K562 (cell line): Measurements from ENCODE around the gene RBPMS2. TPM values are rescaled to one million over a fixed set of nuclear protein-coding genes. Genes with fewer than 3 reads are reported as not detected.

ENCODE experiments used
- ARID1B ChIP-seq: fragments of 450-650 bp; IDR thresholded peaks from 2 replicates; pipeline ENCODE4 v1.6.1; 2016; ENCODE audit warnings: antibody characterized with exemption, mild to moderate bottlenecking, inconsistent platforms
- BMI1 ChIP-seq: fragments of 150-350 bp; IDR thresholded peaks from 2 replicates; pipeline ENCODE4 v1.6.1; 2014; ENCODE audit warnings: low read length
- CTBP1 ChIP-seq: fragments of 450-650 bp; IDR thresholded peaks from 2 replicates; pipeline ENCODE4 v1.6.1; 2016; ENCODE audit warnings: borderline replicate concordance
- FOSL1 ChIP-seq: fragments of 200-800 bp; sonication (Bioruptor generic); conservative IDR thresholded peaks from 2 replicates; pipeline ENCODE4 v1.6.1; 2016; ENCODE audit warnings: missing genetic modification characterization, missing compliant biosample characterization
- HEY1 ChIP-seq: fragments of 250-450 bp; sonication (Bioruptor Pico); IDR thresholded peaks from 2 replicates; pipeline ENCODE4 v1.5.0; 2020; ENCODE audit warnings: mild to moderate bottlenecking, moderate library complexity, borderline replicate concordance
- JUN ChIP-seq, 2 experiments: sonication (generic) in 1 of 2; formaldehyde crosslinking in 1 of 2; IDR thresholded peaks; 2 replicates each; pipeline versions ENCODE4 v1.6.1 to v1.8.0; 2012 to 2022; ENCODE audit warnings: borderline replicate concordance in 2 of 2, mild to moderate bottlenecking in 2 of 2, improper control_type of control experiment in 1 of 2, low read depth in 1 of 2, low read length in 1 of 2, missing genetic modification reagents in 1 of 2
- JUND ChIP-seq, 2 experiments: IDR thresholded peaks; 2 replicates in 1 of 2; 3 replicates in 1 of 2; pipeline ENCODE4 v1.6.1; 2011; ENCODE audit warnings: borderline replicate concordance in 2 of 2, low read depth in 2 of 2, low read length in 2 of 2, improper control_type of control experiment in 1 of 2, missing biosample characterization in 1 of 2, missing genetic modification characterization in 1 of 2, missing genetic modification reagents in 1 of 2
- L3MBTL2 ChIP-seq: fragments of 450-650 bp; IDR thresholded peaks from 2 replicates; pipeline ENCODE4 v1.6.1; 2016; ENCODE audit warnings: mild to moderate bottlenecking, moderate library complexity
- MTA3 ChIP-seq: fragments of 450-650 bp; formaldehyde crosslinking; IDR thresholded peaks from 2 replicates; pipeline ENCODE4 v1.6.1; 2017; ENCODE audit warnings: mild to moderate bottlenecking, borderline replicate concordance
- NCOA4 ChIP-seq: fragments of 450-650 bp; IDR thresholded peaks from 2 replicates; pipeline ENCODE4 v1.6.1; 2018; ENCODE audit warnings: mild to moderate bottlenecking; ENCODE audit not compliant: partially characterized antibody
- PHB ChIP-seq: fragments of 250-450 bp; sonication (Bioruptor Pico); IDR thresholded peaks from 2 replicates; pipeline ENCODE4 v1.5.0; 2021
- RFX1 ChIP-seq: fragments of 450-650 bp; IDR thresholded peaks from 2 replicates; pipeline ENCODE4 v1.6.1; 2016; ENCODE audit warnings: mild to moderate bottlenecking, moderate library complexity
- SMAD4 ChIP-seq: fragments of 250-450 bp; sonication (Bioruptor Pico); conservative IDR thresholded peaks from 2 replicates; pipeline ENCODE4 v1.8.0; 2021; ENCODE audit warnings: inconsistent platforms, mild to moderate bottlenecking, moderate library complexity
- SMARCE1 ChIP-seq: fragments of 450-650 bp; IDR thresholded peaks from 2 replicates; pipeline ENCODE4 v1.7.1; 2016; ENCODE audit warnings: mild to moderate bottlenecking
- TOE1 ChIP-seq, 2 experiments: fragments of 450-650 bp in 1 of 2; sonication (generic) in 1 of 2; formaldehyde crosslinking in 1 of 2; IDR thresholded peaks; 2 replicates each; pipeline versions ENCODE4 v1.7.1 to v1.8.0; 2016 to 2022; ENCODE audit warnings: borderline replicate concordance in 2 of 2, mild to moderate bottlenecking in 2 of 2, antibody characterized with exemption in 1 of 2, inconsistent platforms in 1 of 2, low read depth in 1 of 2, missing genetic modification reagents in 1 of 2, moderate library complexity in 1 of 2
- ZNF507 ChIP-seq: conservative IDR thresholded peaks from 2 replicates; pipeline ENCODE4 v1.6.1; 2017; ENCODE audit warnings: missing genetic modification characterization, missing compliant biosample characterization
- polyA plus RNA-seq, 8 experiments: library from polyadenylated mRNA; depleted of rRNA in 4 of 8; stranded (reverse) in 5 of 8; unstranded in 3 of 8; fragments of >200 nt; fragmentation: Nextera tagmentation in 2 of 8; fragmentation: Illumina TruSeq in 1 of 8; extraction: Ambion mirVana in 2 of 8; extraction: Trizol in 1 of 8; gene quantifications; 2 replicates each; pipeline versions ENCODE4 v1.2.1 to v1.2.3, GENCODE V29; 2011 to 2014; ENCODE audit warnings: inconsistent platforms in 1 of 8, missing spikeins in 1 of 8
- total RNA-seq, 7 experiments: library from RNA; depleted of rRNA in 6 of 7; stranded (reverse); fragments of >200 nt in 6 of 7; fragmentation: Illumina TruSeq in 2 of 7; extraction: Trizol in 2 of 7; gene quantifications; 2 replicates each; pipeline versions ENCODE4 v1.2.1 to v1.2.3, GENCODE V29; 2011 to 2021; ENCODE audit warnings: low replicate concordance in 1 of 7
- TF ChIP-seq, protein P1 (sequence below), 2 experiments: IDR thresholded peaks; 2 replicates each; pipeline ENCODE4 v1.6.1; 2011; ENCODE audit warnings: borderline replicate concordance in 1 of 2, control low read depth in 1 of 2, low read depth in 1 of 2, low read length in 1 of 2, mild to moderate bottlenecking in 1 of 2, mixed read lengths in 1 of 2, moderate library complexity in 1 of 2; ENCODE audit not compliant: insufficient read depth in 1 of 2, insufficient read length in 1 of 2, poor library complexity in 1 of 2, severe bottlenecking in 1 of 2; ENCODE audit errors: extremely low read depth in 1 of 2
- TF ChIP-seq, protein P2 (sequence below), 3 experiments: IDR thresholded peaks in 2 of 3; conservative IDR thresholded peaks in 1 of 3; 2 replicates each; pipeline ENCODE4 v1.5.1; 2011 to 2012; ENCODE audit warnings: low read length in 3 of 3, mild to moderate bottlenecking in 3 of 3, control low read depth in 2 of 3, improper control_type of control experiment in 1 of 3, inconsistent platforms in 1 of 3, low read depth in 1 of 3, mixed read lengths in 1 of 3, moderate library complexity in 1 of 3; ENCODE audit not compliant: insufficient read depth in 2 of 3
- TF ChIP-seq, protein P3 (sequence below): IDR thresholded peaks from 2 replicates; pipeline ENCODE4 v1.6.1; 2011; ENCODE audit not compliant: insufficient read length; ENCODE audit errors: extremely low read depth
- TF ChIP-seq, protein P4 (sequence below): fragments of 200-400 bp; formaldehyde crosslinking; IDR thresholded peaks from 2 replicates; pipeline ENCODE4 v1.6.1; 2017; ENCODE audit warnings: mild to moderate bottlenecking, low read depth, low read length, moderate library complexity

RBPMS2 gene
- total and polyA plus RNA-seq, 9 of the 15 experiments (the other 6 are each of a cell fraction or from before 2014, with no cell fraction given) = 0.11 to 2.6 (median 0.37) TPM; not detected in 1

DNA sequence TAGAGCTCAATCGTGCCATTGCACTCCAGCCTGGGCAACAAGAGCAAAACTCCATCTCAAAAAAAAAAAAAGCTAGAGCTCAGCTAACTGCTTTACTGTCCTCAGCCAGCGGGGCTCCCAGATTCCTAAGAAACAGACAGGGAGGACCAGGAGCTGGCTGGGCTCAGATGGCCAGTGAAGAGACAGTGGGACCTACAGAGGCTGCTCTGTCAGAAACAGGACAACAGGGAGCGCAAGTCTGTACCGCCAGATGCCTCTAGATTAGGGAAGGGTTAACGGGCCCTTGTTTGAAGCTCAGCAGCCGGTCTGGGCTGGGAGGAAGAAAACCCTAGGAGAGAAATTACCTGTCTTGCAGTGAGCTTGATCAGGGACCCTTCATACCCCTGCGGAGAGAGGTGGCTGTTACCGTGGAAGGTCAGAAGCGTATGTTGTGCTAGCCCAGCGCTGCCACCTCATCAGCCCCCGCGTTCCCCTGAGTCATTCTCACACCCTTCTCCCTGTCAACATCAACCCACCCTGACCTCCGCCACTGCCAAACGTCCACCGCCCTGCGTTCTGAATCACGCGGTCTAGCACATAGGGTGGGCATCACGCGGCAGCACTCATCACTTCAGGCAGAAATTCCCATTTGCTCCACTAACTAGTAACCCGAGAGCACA is 25.3 kb downstream of the RBPMS2 start (continued):
- TF ChIP-seq, protein P1, sequence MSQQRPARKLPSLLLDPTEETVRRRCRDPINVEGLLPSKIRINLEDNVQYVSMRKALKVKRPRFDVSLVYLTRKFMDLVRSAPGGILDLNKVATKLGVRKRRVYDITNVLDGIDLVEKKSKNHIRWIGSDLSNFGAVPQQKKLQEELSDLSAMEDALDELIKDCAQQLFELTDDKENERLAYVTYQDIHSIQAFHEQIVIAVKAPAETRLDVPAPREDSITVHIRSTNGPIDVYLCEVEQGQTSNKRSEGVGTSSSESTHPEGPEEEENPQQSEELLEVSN (IDR thresholded peaks at IDR 0.05; ENCODE audit: borderline replicate concordance in 1 of 2, extremely low read depth in 1 of 2, insufficient read depth in 1 of 2, insufficient read length in 1 of 2, low read depth in 1 of 2, low read length in 1 of 2, poor library complexity in 1 of 2, severe bottlenecking in 1 of 2) = peak; percentile 22 to 35
- TF ChIP-seq, protein P2, sequence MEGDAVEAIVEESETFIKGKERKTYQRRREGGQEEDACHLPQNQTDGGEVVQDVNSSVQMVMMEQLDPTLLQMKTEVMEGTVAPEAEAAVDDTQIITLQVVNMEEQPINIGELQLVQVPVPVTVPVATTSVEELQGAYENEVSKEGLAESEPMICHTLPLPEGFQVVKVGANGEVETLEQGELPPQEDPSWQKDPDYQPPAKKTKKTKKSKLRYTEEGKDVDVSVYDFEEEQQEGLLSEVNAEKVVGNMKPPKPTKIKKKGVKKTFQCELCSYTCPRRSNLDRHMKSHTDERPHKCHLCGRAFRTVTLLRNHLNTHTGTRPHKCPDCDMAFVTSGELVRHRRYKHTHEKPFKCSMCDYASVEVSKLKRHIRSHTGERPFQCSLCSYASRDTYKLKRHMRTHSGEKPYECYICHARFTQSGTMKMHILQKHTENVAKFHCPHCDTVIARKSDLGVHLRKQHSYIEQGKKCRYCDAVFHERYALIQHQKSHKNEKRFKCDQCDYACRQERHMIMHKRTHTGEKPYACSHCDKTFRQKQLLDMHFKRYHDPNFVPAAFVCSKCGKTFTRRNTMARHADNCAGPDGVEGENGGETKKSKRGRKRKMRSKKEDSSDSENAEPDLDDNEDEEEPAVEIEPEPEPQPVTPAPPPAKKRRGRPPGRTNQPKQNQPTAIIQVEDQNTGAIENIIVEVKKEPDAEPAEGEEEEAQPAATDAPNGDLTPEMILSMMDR (IDR thresholded peaks at IDR 0.05 in 2 of 3, conservative IDR thresholded peaks at IDR 0.05 in 1 of 3; ENCODE audit: insufficient read depth in 2 of 3, low read depth in 1 of 3, low read length in 3 of 3) = peak; percentile 40 to 58 (median 53)
- TF ChIP-seq JUND (IDR thresholded peaks at IDR 0.05; ENCODE audit: borderline replicate concordance, low read depth, low read length) (peak; percentile 48; the same call in 1 of the 2 replicates), JUND (tag; IDR thresholded peaks at IDR 0.05; ENCODE audit: borderline replicate concordance, low read depth, low read length) (peak; percentile 52; the same call in 1 of the 3 replicates), HEY1 (CRISPR knock-in tag) (no peak), PHB (CRISPR knock-in tag) (no peak), SMARCE1 (0 out of 2 replicates have a peak, but pooled peaks have one; percentile 40), TOE1 (IDR thresholded peaks at IDR 0.05; ENCODE audit: borderline replicate concordance) (peak; percentile 24; the same call in 1 of the 2 replicates), TOE1 (CRISPR knock-in tag; IDR thresholded peaks at IDR 0.05; ENCODE audit: borderline replicate concordance, low read depth) (no peak), L3MBTL2 (peak; percentile 82), MTA3 (0 out of 2 replicates have a peak, but pooled peaks have one; percentile 35), SMAD4 (CRISPR knock-in tag) (no peak), FOSL1 (peak; percentile 56; the same call in 1 of the 2 replicates), NCOA4 (no peak), CTBP1 (peak; percentile 29; the same call in 1 of the 2 replicates), JUN (IDR thresholded peaks at IDR 0.05; ENCODE audit: borderline replicate concordance, low read depth, low read length) (0 out of 2 replicates have a peak, but pooled peaks have one; percentile 14), JUN (CRISPR knock-in tag; IDR thresholded peaks at IDR 0.05; ENCODE audit: borderline replicate concordance) (no peak), ZNF507 (tag) (no peak), BMI1 (no peak), RFX1 (no peak), ARID1B (peak; percentile 51; the same call in 1 of the 2 replicates)
- TF ChIP-seq, protein P3, sequence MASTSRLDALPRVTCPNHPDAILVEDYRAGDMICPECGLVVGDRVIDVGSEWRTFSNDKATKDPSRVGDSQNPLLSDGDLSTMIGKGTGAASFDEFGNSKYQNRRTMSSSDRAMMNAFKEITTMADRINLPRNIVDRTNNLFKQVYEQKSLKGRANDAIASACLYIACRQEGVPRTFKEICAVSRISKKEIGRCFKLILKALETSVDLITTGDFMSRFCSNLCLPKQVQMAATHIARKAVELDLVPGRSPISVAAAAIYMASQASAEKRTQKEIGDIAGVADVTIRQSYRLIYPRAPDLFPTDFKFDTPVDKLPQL = no peak
- TF ChIP-seq, protein P4, sequence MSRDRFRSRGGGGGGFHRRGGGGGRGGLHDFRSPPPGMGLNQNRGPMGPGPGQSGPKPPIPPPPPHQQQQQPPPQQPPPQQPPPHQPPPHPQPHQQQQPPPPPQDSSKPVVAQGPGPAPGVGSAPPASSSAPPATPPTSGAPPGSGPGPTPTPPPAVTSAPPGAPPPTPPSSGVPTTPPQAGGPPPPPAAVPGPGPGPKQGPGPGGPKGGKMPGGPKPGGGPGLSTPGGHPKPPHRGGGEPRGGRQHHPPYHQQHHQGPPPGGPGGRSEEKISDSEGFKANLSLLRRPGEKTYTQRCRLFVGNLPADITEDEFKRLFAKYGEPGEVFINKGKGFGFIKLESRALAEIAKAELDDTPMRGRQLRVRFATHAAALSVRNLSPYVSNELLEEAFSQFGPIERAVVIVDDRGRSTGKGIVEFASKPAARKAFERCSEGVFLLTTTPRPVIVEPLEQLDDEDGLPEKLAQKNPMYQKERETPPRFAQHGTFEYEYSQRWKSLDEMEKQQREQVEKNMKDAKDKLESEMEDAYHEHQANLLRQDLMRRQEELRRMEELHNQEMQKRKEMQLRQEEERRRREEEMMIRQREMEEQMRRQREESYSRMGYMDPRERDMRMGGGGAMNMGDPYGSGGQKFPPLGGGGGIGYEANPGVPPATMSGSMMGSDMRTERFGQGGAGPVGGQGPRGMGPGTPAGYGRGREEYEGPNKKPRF = no peak
